Skeletal muscle tissue (tissue), 4 donors: ENCODE measurements around the gene DPP6. TPM values are rescaled to one million over a fixed set of nuclear protein-coding genes. Genes with fewer than 3 reads are reported as not detected.

Experiments used
- H3K27ac ChIP-seq: one replicate; pipeline ENCODE4 v1.7.0; 2013; ENCODE audit warnings: mild to moderate bottlenecking, low read depth, low read length, inconsistent platforms
- H3K27me3 ChIP-seq, 3 donors: one replicate each; pipeline ENCODE4 v1.7.0; 2013; ENCODE audit warnings: low read length in 3 of 3; ENCODE audit not compliant: control insufficient read depth in 3 of 3, insufficient read depth in 3 of 3
- H3K36me3 ChIP-seq, 3 donors: one replicate each; pipeline ENCODE4 v1.7.0; 2013; ENCODE audit warnings: low read length in 3 of 3; ENCODE audit not compliant: control insufficient read depth in 3 of 3, insufficient read depth in 3 of 3
- H3K4me1 ChIP-seq, 3 donors: one replicate each; pipeline ENCODE4 v1.7.0; 2013; ENCODE audit warnings: low read length in 3 of 3, mild to moderate bottlenecking in 3 of 3; ENCODE audit not compliant: control insufficient read depth in 3 of 3, insufficient read depth in 3 of 3
- H3K4me3 ChIP-seq, 3 donors: one replicate each; pipeline ENCODE4 v1.7.0; 2013; ENCODE audit warnings: low read length in 3 of 3
- H3K9ac ChIP-seq, 3 donors: one replicate each; pipeline ENCODE4 v1.7.0; 2013; ENCODE audit warnings: low read length in 3 of 3, mild to moderate bottlenecking in 3 of 3, moderate library complexity in 2 of 3, low read depth in 1 of 3
- H3K9me3 ChIP-seq, 3 donors: one replicate each; pipeline ENCODE4 v1.7.0; 2013; ENCODE audit warnings: low read length in 3 of 3; ENCODE audit not compliant: control insufficient read depth in 3 of 3
- total RNA-seq: library from RNA; depleted of rRNA; stranded (reverse); fragments of >200 nt; gene quantifications from one replicate; pipeline ENCODE4 v1.2.3, GENCODE V29; 2014
- donor health status: Osteomylitis.

DPP6 gene
- total RNA-seq, 1 donor from 2014 or later = 4.2 TPM

GRCh38 chr7:154795014-154795413 is 742.8 kb downstream of the DPP6 start:
- Histone ChIP-seq H3K9me3 (no peaks in the 10 kb centered on the region), H3K9ac (no peak overlapping the region), H3K27me3 (peaks cover 5 to 26% (median 16%) of the 10 kb centered on the region in 3 donors), H3K4me1 (no peaks in the 10 kb centered on the region), H3K36me3 (no peaks in the 10 kb centered on the region), H3K4me3 (no peak overlapping the region), H3K27ac (no peak overlapping the region)

- no peak overlapping the region for H3K4me3 ChIP-seq
- no peaks in the 10 kb centered on the region for H3K9me3 ChIP-seq
- H3K27me3 ChIP-seq = peaks cover 5 to 26% (median 16%) of the 10 kb centered on the region in 3 donors
- no peak overlapping the region for H3K9ac ChIP-seq
- H3K4me1 ChIP-seq = no peaks in the 10 kb centered on the region
- H3K36me3 ChIP-seq = no peaks in the 10 kb centered on the region
- H3K27ac ChIP-seq = no peak overlapping the region
Measured at GRCh38 chr7:154795437-154795836, 743.2 kb downstream of the DPP6 start.

DNA sequence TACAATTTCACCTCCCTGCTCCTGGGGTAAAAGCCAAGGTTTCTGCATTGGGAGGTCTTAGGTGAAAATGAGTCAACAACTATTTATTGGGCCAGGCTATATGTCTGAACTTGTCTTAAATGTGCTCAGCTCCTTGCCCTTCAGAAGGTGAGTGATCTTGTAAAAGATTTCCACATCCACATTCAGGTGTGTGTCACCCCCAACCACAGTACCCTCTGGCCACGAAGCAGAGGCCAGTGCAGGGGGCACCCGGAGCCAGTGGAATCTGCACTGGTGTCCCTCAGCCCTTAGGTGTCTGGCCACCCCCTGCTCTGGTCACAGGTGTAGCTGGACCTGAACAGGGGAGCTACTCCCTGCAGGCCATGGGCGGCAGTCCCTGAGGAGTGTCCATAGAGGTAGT is 752.3 kb downstream of the DPP6 start:
- no peak overlapping the region for H3K9ac ChIP-seq
- H3K36me3 ChIP-seq = no peaks in the 10 kb centered on the region
- H3K9me3 ChIP-seq = no peaks in the 10 kb centered on the region
- no peaks in the 10 kb centered on the region for H3K4me1 ChIP-seq
- no peak overlapping the region for H3K4me3 ChIP-seq
- no peaks in the 10 kb centered on the region for H3K27me3 ChIP-seq
- no peak overlapping the region for H3K27ac ChIP-seq

- no peak overlapping the region for H3K9ac ChIP-seq
- no peak overlapping the region for H3K27ac ChIP-seq
- no peaks in the 10 kb centered on the region for H3K4me1 ChIP-seq
- H3K4me3 ChIP-seq = no peak overlapping the region
- no peaks in the 10 kb centered on the region for H3K27me3 ChIP-seq
- H3K9me3 ChIP-seq = peaks cover 2 to 8% (median 5%) of the 10 kb centered on the region in 3 donors
- no peaks in the 10 kb centered on the region for H3K36me3 ChIP-seq
Measured at GRCh38 chr7:154812027-154812426, 759.8 kb downstream of the DPP6 start.

- no peak overlapping the region for H3K27ac ChIP-seq
- no peaks in the 10 kb centered on the region for H3K27me3 ChIP-seq
- no peak overlapping the region for H3K9ac ChIP-seq
- no peaks in the 10 kb centered on the region for H3K4me1 ChIP-seq
- peaks cover 0 to 3% (median 0%) of the 10 kb centered on the region in 3 donors for H3K9me3 ChIP-seq
- H3K4me3 ChIP-seq = no peak overlapping the region
- no peaks in the 10 kb centered on the region for H3K36me3 ChIP-seq
Measured at GRCh38 chr7:154817224-154817896, 765.2 kb downstream of the DPP6 start.

- Histone ChIP-seq H3K9ac (no peak overlapping the region), H3K27me3 (peaks cover 0 to 12% (median 0%) of the 10 kb centered on the region in 3 donors), H3K4me3 (no peak overlapping the region), H3K9me3 (no peaks in the 10 kb centered on the region), H3K27ac (no peak overlapping the region), H3K36me3 (no peaks in the 10 kb centered on the region), H3K4me1 (no peaks in the 10 kb centered on the region)
Measured at GRCh38 chr7:154827007-154827406, 774.8 kb downstream of the DPP6 start.

GRCh38 chr7:154832557-154833138 is 780.5 kb downstream of the DPP6 start:
- no peak overlapping the region for H3K27ac ChIP-seq
- peaks cover 0 to 4% (median 1%) of the 10 kb centered on the region in 3 donors for H3K9me3 ChIP-seq
- no peak overlapping the region for H3K4me3 ChIP-seq
- H3K27me3 ChIP-seq = peaks cover 5 to 17% (median 11%) of the 10 kb centered on the region in 3 donors
- no peaks in the 10 kb centered on the region for H3K36me3 ChIP-seq
- H3K4me1 ChIP-seq = no peaks in the 10 kb centered on the region
- no peak overlapping the region for H3K9ac ChIP-seq

DNA sequence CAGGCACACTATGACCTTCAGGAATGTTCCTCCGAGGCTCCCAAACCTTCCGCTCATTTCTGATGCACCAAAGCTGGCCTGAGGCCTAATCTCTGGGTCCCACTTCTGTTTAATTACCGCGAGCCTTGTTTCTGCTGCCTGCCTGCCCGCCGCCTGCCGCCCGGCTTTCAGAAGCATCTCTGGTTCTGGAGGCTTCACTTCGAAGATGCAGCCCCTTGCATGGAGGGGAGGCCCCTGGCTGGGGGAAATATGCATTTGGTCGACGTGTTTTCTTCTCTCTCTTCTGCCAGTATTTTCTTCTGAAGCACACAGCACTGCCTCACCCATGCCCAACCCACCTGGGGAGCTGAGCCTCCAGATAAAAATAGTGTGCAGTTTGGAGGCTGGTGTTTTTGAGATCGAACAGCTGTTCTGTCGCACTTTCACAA is 783.8 kb downstream of the DPP6 start:
- Histone ChIP-seq H3K9ac (no peak overlapping the region), H3K27ac (no peak overlapping the region)

DNA sequence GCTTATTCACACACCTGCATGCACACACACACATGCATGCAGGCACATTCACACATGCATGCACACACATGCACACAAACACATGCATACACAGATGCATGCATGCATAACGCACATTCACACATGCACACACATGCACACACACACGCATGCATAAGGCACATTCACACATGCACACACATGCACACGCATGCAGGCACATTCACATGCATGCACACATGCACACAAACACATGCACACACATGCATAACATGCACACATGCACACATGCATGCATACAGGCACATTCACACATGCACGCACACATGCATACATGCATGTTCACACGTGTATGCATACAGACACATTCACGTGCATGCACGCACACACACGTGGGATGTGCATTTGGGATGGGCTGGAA is 784.9 kb downstream of the DPP6 start:
- Histone ChIP-seq H3K27ac (no peak overlapping the region), H3K9ac (no peak overlapping the region), H3K4me1 (no peaks in the 10 kb centered on the region), H3K36me3 (no peaks in the 10 kb centered on the region), H3K9me3 (peaks cover 0 to 4% (median 4%) of the 10 kb centered on the region in 3 donors), H3K4me3 (peak overlapping the region in 1 of 3 donors; percentile 13), H3K27me3 (peaks cover 15 to 35% (median 19%) of the 10 kb centered on the region in 3 donors)

More for the DNA sequence above, 783.8 kb downstream of the DPP6 start:
- H3K36me3 ChIP-seq = no peaks in the 10 kb centered on the region
- peaks cover 0 to 4% (median 4%) of the 10 kb centered on the region in 3 donors for H3K9me3 ChIP-seq
- H3K27me3 ChIP-seq = peaks cover 15 to 28% (median 19%) of the 10 kb centered on the region in 3 donors
- no peak overlapping the region for H3K4me3 ChIP-seq
- no peaks in the 10 kb centered on the region for H3K4me1 ChIP-seq

DNA sequence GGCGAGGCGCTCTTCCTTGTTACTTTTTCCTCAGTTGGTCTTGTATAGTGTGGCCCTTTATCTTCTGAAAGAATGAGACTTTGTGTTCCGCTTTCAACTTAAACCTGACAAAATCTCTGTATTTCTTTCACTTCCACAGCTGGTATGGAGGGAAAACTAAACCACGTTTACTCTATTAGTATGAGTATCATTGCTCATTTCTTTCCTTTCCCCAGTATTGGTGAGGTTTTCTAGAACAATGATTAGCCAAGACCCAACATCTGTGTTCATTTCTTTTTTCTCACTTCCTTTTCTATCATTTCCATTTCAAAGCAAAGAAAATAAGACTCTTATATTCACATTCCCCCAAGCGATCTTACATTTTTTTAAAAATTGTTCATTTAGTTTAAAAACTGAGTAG is 785.4 kb downstream of the DPP6 start:
- H3K36me3 ChIP-seq = no peaks in the 10 kb centered on the region
- no peak overlapping the region for H3K27ac ChIP-seq
- H3K9me3 ChIP-seq = peaks cover 0 to 4% (median 4%) of the 10 kb centered on the region in 3 donors
- H3K9ac ChIP-seq = no peak overlapping the region
- no peaks in the 10 kb centered on the region for H3K4me1 ChIP-seq
- H3K4me3 ChIP-seq = no peak overlapping the region
- peaks cover 15 to 35% (median 19%) of the 10 kb centered on the region in 3 donors for H3K27me3 ChIP-seq
